H1 (cell line): ENCODE measurements around the gene KDF1. TPM values are rescaled to one million over a fixed set of nuclear protein-coding genes. Genes with fewer than 3 reads are reported as not detected.

ENCODE experiments used
- CHD2 ChIP-seq: IDR thresholded peaks from 2 replicates; pipeline ENCODE4 v1.6.1; 2012; ENCODE audit warnings: low read length, improper control_type of control experiment
- NANOG ChIP-seq: IDR thresholded peaks from 2 replicates; pipeline ENCODE4 v1.6.1; 2011; ENCODE audit warnings: low read length, low read depth, mild to moderate bottlenecking, inconsistent platforms; ENCODE audit not compliant: insufficient read depth, poor library complexity, severe bottlenecking
- POLR2AphosphoS5 ChIP-seq: IDR thresholded peaks from 2 replicates; pipeline ENCODE4 v1.6.1; 2011; ENCODE audit warnings: low read depth, low read length
- RFX5 ChIP-seq: IDR thresholded peaks from 2 replicates; pipeline ENCODE4 v1.6.1; 2011; ENCODE audit warnings: low read depth, low read length, improper control_type of control experiment, borderline replicate concordance
- RNF2 ChIP-seq: fragments of 200-900, 300-1000 bp; sonication (generic); IDR thresholded peaks from 2 replicates; pipeline ENCODE4 v1.7.1; 2016; ENCODE audit warnings: borderline replicate concordance, low read depth, mild to moderate bottlenecking, antibody characterized with exemption, low read length; ENCODE audit not compliant: poor library complexity, severe bottlenecking; ENCODE audit errors: missing control alignments
- SIRT6 ChIP-seq: IDR thresholded peaks from one replicate; pipeline ENCODE4 v1.7.1; 2012; ENCODE audit warnings: low read length, inconsistent platforms
- TCF12 ChIP-seq: IDR thresholded peaks from 2 replicates; pipeline ENCODE4 v1.6.1; 2011; ENCODE audit warnings: low read depth, mild to moderate bottlenecking, low read length
- USF2 ChIP-seq: IDR thresholded peaks from 2 replicates; pipeline ENCODE4 v1.6.1; 2011; ENCODE audit warnings: low read length, improper control_type of control experiment
- polyA plus RNA-seq, 7 experiments: library from polyadenylated mRNA; depleted of rRNA in 3 of 7; stranded (reverse) in 5 of 7; unstranded in 2 of 7; fragments of >200 nt in 5 of 7; fragments of 200-250 nt in 2 of 7; gene quantifications; 1 replicate in 5 of 7; 2 replicates in 1 of 7; 4 replicates in 1 of 7; pipeline versions ENCODE4 v1.2.1 to v1.2.3, GENCODE V29; 2011 to 2013; ENCODE audit warnings: missing spikeins in 2 of 7, mixed read lengths in 2 of 7
- total RNA-seq: library from RNA; stranded (reverse); fragmentation: NEBNext Ultra II Directional; extraction: Animal tissue kit (Norgen Biotek cat#: 25700); gene quantifications from 2 replicates; pipeline ENCODE4 v1.2.1, GENCODE V29; 2021

Gene KDF1
- total and polyA plus RNA-seq, 2 of the 8 experiments (the other 6 are each of a cell fraction or from before 2014, with no cell fraction given): 16.9 to 37.5 TPM

GRCh38 chr1:26959270-26959669 is 998 bp downstream of the KDF1 start (continued):
- TF ChIP-seq CHD2: no peak
- no peak for TF ChIP-seq USF2
- no peak for TF ChIP-seq POLR2AphosphoS5
- no peak for TF ChIP-seq SIRT6
- TF ChIP-seq RNF2: no peak
- no peak for TF ChIP-seq NANOG
- no peak for TF ChIP-seq RFX5
- no peak for TF ChIP-seq TCF12
